ENCODE results near the gene EXTL1.

EXTL1 gene

DNA sequence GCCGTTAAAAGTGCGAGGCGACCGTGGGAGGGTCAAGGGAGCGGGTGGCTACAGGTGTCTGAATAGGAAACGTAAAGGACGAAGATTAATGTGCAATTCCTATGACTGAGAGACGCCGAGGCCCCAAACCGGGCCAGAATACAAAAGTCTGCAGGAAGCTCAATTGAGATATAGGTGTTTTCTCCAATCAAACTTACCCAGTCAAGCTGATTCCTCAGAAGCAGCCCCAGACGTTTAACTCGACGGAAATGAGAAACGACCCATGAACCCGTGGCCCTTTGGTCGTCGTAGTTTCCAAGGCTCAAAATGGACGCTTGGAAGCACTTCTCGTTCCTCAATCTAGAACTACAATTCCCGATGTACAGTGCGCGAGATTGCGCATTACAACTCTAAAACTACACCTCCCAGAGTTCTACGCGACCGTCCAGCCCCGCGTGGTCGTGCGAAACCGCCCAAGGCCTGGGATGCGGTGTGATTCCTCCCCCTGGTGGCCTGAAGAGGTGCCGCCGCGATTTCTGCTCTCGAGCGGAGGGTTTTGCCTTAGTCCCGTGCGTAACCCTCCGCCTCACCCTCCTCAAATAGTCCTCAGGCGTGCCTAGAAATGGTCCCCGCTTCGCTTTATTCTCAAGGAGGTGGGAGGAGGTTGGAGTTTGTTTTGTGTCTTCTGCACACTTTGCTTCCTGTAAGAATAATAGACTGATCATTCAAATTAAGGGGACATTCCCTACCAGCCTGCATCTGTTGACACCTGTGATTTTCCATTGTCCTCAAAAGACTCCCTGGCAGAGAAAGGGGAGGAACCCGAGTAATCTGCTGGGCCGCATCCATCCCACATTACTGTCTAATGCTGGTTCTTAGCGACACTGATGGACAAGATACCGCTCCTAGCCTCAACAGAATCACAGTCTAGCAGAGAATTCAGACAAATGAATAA, 23.5 kb upstream of the EXTL1 start, which contains the start of gene PAFAH2:
Gene PAFAH2 (minus strand): TSS at position 236 of the 934 bp plus-strand sequence. CDS start 7,247 bp downstream, outside the sequence.
- DNase-seq, result peak; percentile 51

DNA sequence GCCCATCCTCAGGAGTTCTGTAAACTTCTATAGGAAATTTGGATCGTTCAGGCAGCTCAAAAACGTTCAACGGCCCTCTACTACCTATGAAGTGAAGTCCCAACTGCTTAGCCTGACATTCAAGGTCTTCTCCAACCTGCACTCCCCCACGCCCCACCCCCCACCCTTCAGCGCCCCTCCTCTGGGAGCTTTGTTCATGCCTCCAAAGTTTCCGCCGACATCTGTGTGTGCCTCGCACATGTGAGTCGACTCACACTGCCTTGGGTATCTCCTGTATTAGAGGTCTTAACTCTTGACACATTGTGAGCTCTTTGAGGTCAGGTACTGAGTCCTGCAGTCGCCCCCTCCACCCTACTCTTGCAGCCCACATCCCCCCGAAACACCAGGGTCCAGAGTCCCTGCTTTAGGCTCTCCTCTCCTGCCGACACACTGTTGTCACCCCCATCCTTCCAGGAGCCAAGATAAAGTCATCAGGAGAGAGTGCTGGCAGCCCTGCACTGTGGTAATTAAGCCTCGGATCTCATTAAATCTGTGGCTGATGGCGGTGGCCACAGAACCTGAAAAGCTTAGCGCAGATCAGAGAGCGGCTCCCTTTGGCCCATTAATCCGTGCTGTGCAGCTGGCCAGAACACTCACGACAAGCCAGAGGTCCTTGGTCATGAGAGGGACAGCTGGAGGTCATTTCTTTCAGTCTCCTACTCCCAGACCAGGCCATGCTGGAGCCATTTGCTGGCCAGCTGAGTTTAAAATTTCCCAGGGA, 22.4 kb upstream of the EXTL1 start:
- no peak for DNase-seq

DNA sequence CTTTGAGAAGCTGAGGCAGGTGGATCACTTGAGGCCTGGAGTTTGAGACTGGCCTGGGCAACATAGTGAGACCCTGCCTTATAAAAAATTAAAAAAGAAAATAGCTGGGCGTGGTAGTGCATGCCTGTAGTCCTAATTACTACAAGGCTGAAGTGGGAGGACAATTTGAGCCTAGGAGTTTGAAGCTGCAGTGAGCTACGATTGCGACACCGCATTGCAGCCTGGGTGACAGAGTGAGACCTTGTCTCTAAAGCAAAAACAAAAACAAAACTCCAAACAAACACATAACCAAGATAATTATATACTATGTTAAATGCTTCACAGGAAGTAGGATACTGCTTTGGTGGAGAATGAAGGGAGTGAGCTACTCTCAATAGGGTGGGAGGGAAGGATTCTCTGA, 18.3 kb upstream of the EXTL1 start:
- DNase-seq, result no peak

DNA sequence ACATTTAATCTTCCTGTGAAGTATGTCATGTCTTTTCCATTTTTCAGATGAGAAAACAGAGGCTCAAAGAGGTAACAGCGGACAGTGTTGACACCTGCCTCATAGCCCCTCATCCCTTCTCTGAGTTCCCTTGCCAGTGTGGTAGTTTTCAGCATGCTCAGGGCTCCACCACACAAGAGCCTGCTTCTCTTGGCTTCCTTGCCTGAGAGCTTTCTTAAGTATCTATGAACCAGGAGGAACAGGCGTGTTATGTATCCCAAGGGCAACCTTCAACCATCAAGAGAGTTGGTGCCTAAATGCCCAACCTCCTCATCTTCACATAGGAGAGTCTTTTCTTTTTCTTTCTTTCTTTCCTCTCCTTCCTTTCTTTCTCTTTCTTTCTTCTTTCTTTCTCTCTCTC, 17.8 kb upstream of the EXTL1 start:
- DNase-seq, result no peak

DNA sequence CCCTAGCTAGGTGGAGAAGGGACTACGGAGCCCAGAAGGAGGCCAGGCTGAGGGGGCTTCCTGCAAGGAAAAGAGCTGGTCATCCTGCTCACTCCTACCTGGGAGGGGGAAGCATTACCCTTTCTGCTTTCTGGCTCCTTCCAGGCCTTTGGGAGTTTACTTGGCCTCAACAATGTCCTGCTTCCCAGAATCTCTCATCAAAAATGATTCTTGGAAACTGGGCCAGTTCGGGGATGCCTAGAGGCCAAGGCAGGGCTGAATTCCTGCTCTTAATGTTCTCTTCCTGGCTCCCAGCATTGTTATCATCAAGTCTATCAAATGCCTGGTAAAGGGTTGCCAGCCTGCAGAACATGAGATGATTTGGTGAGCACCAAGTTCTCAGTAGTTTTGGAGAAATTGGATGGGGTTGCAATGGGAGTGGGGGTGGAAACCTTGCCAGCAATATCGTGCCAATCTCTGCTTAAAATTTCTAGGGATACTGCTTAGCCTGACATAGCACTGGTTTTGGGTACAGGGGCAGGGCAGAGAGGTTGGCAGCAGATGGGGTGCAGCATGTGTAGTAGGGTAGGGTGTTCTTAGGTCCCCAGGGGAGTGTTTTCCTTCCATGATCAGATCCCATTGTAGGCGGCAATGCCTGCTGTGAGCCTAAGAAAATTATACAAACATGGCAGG, 16.0 kb upstream of the EXTL1 start:
- DNase-seq, result no peak

DNA sequence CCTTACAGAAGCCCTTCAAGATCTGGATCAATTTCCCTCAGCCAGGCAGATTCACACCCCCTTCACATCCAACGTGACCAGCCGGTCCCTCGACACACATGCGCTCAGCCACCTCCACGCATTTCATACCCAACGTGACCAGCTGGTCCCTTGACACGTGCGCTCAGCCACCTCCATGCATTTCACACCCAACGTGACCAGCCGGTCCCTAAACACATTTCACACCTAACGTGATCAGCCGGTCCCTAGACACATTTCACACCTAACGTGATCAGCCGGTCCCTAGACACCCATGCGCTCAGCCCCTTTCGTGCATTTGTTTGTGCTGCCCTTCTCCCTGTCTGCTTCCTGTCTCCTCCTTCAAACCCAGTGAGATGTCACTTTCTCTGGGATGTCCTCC, 14.9 kb upstream of the EXTL1 start:
- DNase-seq, result no peak

DNA sequence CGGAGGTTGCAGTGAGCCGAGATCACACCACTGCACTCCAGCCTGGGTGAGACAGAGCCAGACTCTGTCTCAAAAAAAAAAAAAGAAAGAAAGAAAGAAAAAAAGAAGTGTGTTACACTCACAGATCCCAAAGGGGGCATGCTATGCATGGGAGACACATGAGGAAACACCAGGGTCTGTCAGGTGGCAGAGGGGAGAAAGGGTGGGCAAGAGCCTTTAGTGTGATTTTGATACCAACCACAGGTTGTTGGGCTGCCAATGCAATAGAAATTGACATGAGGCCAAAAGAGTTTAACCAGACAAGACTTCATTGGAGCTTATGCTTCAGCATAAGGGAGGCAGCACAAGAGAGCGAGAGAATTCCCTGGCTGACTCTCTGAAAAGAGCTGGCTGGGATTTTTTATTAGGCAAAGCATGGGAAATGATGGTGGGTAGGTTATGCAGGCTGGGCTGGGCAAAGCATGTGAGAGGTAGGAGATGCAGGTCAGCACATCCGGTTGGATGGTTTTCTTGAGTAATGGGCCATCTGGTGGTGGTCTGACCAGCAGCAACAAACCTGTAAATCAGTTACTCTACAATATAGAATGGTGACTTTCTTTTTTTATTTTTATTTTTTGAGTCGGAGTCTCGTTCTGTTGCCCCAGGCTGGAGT, 11.7 kb upstream of the EXTL1 start:
- DNase-seq, result no peak

DNA sequence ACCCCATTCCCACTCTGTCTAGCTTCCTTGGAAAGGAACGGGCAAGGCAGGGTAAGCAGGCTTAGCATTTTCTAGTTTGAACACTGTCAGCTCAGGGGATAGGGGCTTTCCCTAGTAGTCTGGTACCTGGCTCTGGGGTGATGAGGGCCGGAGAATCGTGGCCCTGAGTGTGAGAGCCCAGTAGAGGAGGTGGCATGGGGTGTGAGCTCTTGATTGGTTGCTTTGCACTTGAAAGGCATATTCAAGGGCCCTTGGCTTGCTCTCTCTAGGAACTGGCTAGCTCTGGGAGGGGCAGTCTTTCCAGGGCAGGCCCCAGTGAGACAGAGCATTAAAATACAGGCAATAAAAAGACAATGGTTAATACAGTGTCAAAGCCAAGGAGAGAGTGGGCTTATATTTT, 10.8 kb upstream of the EXTL1 start:
- no peak for DNase-seq

DNA sequence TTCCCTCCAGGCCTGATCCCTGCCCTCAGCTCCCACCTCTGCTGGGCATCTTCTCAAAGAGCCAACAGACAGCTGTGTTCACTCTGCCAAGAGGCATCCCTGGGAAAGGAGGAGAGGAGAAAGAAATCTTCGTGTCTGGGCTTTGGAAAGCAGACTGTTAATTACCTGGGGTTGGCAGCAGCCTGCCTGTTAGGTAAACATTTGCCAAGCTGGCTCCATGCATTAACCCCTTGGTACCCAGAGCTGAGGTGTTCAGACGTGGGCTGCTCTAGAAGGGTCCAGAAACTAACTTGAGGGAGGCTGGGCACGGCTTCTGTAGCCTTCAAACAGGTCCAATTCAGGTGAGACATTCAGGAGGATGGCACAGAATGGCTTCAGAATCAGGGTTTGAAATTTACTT, 8.7 kb upstream of the EXTL1 start:
- DNase-seq, result no peak

DNA sequence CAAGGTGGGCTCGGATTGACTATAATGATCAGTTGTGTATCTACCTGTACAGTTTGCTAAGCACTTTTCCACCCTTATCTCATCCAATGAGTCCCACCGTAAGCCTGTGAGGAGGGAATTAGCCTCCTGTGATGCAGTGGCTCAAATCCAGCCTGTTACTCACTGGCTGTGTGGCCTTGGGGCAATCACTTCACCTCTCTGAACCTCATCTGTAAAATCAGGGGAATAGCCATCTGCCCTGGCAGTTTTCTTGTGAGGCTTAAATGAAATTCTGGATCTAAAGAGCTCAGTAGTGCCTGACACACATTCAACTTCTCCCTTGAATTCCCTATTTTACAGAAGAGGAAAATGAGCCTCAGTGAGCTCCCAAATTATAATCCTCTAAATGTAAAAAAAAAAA, 7.4 kb upstream of the EXTL1 start:
- no peak for DNase-seq

DNA sequence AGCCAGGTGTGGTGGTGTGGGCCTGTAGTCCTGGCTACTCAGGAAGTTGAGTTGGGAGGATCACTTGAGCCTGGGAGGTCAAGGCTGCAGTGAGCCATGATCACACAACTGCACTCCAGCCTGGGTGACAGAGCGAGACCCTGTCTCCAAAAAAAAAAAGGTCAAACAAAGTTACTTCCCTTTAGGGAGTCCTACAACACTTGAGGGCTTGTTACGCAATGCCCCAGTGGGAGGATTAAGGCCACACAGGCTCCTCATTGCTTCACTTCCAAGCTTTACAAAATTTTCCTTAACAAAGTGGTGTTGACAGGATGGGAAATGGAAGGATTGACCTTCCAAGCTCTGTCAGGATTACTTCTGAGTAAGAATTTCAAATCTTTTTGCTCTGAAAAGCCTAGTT, 6.2 kb upstream of the EXTL1 start:
- no peak for DNase-seq

DNA sequence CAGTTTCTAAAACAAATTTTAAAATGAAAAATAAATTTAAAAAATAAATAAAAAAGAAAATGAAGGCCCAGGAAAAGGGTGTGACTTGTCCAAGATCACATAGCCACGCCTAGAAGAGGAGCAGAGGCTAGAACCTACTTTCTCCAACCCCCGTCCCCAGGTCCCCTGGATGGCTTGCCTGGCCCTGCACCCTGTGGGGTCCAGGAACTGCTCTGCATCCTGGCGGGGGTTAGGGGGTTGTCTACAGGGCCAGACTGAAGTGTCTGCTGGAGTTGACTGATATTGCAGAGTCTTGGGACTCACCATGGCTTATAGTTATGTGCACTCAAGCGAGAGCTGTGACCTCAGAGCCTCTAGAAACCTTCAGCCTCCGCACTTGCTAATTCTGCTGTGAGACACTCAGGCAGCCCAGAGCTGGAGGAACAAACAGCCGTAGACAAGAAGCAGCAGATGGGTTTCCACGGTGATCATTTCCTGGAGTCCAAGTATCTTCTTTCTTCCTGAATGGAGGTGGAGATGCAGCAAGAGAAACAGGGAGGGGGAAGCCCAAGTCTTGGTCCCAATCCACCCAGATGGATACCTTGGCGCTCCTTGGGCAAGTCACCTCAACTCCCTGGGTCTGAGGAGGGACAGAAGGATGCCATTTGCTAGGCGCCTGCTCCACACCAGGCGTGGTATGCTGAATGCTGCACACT, 5.2 kb upstream of the EXTL1 start:
- DNase-seq, result no peak

DNA sequence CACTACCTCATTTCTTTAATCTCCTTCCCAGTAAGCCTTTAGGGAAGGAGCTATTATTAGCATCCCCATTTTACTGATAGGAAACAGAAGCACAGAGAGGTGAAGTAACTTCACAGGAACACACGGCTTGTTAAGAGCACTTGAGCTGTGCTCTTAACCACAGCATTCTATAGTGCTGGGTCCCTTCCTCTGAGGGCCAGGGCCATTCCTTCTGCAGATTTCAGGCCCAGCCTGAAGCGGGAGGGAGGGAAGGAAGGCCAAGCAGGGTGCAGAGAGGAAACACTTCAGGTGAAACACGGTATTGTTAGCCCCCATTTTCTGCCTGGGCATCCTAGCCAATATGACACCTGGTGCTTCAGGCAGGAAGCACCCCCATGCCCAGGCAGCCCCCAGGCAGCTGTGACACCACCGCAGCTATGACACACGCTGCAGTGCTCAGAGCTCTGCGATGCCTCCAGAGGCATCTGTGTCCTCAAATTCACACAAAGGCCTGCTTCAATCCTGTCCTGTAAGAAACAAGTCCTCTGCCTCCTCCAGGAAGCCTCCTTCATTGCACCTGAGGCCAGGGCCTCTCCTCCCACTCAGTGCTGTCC, 4.5 kb upstream of the EXTL1 start:
- no peak for DNase-seq

DNA sequence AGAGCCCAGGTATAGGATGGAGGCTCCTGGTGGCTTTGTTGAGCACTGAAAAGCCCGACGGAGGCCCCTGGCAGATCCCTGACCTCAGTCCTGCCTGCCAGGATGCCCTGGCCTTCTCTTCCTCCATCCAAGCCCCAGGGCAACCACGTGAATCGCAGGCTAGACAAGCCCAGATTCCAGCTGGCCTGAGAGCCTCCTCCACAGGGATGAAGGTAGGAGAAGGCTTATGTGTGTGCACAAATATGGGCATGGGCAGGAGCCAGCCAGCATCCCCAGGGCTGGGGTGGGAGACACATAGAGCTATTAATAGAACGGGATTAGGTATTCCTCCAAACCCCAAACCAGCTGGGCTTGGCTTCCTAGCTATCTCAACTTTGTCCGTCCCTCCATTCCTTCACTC, 4.0 kb upstream of the EXTL1 start:
- DNase-seq, result no peak

DNA sequence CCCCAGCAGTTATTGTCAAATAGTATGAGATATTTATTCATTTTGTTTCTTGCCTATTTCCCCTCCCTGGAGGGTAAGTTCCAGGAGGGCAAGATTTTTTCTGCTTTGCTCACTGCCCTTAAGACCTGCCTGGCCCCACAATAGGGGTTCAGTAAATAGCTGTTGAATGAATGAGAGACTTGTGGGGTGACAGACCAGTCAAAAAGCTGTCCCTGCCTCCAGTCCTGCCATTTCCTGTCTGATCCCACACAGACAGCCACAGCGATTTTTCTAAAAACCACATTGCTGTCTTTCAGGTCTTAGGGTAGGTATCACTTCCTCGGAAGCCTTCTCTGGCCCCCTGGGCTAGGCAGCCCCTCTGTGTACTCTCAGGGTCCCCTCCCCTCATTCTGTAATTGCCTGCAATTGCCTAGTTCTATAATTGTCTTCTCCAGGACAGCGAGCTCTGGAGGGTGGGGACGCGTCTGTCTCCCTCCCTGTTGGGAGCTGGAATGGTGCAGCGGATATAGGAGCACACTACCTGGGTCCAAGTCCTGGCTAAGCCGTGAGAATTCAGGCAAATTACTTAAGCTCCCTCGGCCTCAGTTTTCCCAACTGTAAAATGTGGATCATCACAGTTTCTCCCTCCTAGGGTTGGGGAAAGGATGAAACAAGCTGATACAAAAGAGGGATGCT, 1.8 kb upstream of the EXTL1 start:
- no peak for DNase-seq

DNA sequence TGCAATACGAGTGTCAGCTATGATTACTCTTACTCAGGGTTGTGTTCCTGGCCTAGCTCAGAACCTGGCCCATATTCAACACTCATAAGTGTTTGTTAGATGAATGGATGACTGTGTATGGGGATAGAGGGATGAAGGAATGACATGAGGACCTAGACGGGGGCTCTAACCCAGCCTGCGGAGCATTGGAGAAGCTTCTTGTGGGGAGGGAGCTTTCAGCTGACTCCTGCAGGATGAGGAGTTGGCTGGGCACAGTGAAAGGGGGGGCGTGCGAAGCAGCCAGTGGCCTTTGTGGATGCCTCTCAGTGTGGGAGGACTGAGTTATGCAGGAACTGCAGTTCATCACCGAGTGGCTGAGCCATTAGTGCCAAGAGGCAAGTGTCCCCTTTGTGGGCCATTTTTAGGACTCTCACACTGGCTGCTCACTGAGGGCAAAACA, 1.2 kb upstream of the EXTL1 start:
- no peak for DNase-seq

DNA sequence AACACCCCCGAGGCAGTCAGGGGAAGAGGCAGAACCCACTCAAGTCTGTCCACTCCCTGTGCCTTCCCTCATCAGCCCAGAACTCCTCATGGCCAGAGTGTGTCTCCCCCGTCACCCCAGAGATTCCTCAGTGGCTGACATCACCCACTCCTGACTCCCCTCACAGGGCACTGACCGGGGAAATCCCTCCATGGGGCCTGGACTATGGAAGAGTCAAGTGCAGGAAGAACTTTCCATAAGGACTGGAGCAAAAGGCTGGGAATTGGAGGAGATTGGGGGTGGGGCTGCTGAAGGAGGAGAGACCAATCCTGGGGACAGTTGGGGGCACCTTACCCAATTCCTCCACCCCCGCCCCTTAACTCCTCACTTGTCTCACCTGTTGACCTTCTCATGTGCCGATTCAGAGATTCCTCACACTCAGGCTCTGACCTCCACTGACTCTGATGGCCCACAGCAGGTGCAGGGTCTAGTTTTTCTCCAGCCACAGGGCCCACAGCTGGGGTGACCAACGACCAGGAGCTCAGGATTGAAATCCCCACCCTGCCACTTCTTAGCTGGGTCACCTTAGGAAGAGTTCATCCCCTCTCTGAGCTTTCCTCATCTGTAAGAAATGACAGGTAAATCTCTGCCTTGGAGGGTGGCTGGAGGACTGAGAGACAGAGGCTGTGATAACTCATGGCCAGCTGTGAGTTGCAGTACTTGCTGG, 481 bp upstream of the EXTL1 start:
- DNase-seq, result no peak

DNA sequence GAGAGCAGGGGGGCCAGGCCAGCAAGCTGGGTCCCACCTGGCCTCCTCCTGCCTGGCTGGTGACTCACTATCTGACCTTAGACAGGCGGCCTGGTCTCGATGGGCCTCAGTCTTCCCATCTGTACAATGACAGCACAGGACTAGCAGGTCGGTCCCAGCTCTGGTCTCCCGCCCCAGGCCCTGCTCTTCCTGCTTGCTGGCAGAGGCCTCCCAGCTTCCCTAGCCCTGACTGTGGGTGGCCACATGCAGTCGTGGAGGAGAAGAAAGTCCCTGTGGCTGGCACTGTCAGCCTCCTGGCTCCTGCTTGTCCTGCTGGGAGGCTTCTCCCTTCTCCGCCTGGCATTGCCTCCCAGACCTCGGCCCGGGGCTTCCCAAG, 817 bp downstream of the EXTL1 start:
- DNase-seq, result no peak

DNA sequence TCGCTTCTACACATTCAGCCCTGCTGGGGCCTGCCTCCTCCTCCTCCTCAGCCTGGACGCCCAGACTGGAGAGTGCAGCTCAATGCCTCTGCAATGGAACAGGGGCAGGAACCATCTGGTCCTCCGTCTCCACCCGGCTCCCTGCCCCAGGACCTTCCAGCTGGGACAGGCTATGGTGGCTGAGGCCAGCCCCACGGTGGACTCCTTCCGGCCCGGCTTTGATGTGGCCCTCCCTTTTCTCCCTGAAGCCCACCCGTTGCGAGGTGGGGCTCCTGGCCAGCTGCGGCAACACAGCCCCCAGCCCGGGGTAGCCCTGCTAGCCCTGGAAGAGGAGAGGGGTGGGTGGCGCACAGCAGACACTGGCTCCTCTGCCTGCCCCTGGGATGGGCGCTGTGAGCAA, 1.4 kb downstream of the EXTL1 start:
- DNase-seq, result no peak

DNA sequence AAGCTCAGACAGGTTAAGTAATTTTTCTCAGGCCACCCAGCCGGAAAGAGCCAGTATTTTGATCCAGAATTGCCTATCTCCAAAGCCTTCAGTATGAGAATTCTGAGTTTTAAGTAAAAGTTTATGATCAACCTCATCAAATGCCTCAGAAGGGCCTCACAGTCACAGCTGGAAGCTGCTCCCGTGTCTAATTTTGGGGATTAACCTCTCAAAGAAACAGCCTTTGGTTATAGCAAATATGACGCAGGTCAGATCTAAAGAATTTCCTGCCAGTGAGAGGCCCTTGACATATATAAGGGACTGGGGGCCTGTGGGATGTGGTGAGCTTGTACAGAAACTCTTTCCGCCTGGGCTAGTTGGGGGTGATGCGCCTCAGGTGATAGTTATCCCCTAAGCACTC, 2.3 kb downstream of the EXTL1 start:
- no peak for DNase-seq

DNA sequence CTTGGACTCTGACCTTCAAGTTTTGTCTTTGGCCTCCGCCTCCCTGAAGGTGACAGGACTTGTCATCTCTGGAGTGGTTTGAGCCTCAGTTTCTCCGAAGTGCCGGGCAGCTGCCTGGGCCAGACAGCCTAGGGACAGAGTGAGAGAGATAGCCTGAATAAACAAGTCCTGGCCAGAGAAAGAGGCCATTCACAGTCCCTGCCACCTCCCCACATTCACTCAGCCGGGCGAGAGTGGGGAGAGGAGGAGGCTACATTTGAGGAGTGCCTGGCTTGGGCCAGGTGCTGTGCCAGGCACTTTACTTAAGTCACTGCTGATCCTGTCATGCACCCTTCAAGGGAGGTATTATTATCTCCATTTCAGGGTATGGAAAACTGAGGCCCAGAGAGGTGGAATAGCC, 3.5 kb downstream of the EXTL1 start:
- DNase-seq, result no peak
